HG03457 (cell line): ENCODE results near the gene CYREN.

Source experiments
- ATAC-seq: cut with Tn5 transposase; IDR thresholded peaks from one replicate; pipeline ENCODE4 v1.9.1; 2021; ENCODE audit warnings: moderate number of reproducible peaks; ENCODE audit not compliant: unreplicated experiment

The CYREN gene

DNA sequence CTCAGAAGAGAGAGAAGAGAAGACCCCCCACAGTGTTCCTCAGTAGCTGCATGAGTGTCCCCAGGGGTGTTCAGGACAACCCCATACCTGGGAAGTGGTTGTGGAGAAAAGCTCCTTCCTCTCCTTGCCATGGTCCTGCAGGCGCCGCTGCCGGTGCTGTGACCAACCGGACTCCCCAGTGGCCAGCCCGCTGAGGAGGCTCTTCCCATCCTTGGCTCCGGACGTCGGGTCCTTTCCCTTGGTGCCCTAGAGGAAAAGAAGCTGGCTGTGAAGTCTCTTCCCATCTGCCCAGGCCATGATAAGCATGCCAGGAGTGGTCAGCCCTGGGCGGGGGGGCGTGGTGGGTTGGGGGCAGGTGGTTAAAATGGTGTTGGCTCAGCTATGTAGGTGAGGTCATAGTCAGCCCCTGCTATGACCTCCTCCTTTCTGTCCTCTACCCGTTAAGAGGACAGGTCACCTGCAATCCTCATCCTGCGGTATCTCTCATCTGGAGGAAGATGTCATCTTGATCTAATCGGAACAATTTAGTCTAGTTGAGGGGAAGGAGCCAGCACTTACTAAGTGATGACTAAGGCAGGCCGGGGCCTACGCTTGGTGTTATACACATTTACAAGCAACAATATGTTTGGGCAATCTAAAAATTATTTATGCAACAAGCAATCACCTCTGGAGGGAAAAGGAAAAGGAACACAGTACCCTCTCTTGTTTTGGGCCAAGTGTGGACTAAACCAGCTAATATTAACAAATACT lies 27.6 kb upstream of the CYREN start:
- no peak for ATAC-seq

DNA sequence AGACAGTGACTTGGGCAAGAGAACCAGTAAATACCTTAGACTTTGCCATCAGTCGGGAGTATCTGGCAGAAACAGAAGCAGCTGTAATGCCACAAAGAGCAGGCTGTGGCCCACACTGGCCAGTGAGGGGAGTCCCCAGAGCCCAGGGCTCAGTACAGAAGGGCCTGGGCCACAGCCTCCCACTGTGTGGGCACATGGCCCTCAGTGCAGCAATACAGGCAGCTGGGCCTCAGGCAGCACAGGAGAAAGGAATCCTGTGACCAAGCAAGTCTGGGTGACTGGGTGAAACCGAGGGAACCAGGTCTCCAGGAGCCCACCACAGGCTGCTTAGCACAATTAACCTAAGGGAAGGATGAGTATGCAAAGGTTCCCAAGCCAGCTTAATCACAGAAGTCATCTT lies 26.8 kb upstream of the CYREN start:
- ATAC-seq: no peak

DNA sequence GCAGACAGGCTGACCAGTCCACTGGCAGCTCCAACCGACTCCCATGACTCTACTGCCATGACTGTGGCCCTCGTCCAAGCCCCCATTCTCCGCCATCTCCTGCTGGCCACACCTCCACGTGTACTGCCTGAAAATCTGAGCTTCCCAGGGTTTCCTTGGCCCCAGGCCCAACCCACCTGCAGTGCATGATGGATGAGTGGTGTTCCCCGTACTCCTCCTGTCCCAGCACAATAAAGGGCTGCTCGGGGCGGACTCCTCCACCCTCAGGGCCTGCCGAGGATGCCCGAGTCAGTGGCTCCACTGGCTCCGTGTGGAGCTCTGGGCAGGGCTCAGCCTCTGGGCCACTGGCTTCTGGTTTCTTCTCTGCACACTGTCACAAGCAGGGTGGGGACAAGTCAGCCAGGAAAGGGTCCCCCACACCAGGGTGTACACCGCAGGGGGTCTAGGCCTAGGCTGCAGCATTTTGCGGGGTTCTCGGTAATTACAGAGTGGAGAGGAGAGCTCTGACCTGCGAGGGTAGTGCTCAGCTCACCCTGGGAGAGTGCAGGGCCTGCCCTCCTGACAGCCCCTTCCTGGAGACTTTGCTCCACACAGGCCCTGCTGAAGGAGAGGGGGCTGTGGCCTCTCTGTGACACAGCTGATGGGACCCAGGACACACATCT lies 25.6 kb upstream of the CYREN start:
- ATAC-seq: no peak

GRCh38 chr7:135195156-135195555 lies 24.6 kb upstream of the CYREN start:
- ATAC-seq: no peak

GRCh38 chr7:135194494-135195095 lies 24.1 kb upstream of the CYREN start:
- ATAC-seq: no peak

- no peak for ATAC-seq
These were observed 23.1 kb upstream of the CYREN start for GRCh38 chr7:135193615-135194081.

GRCh38 chr7:135192914-135193536 lies 22.5 kb upstream of the CYREN start:
- ATAC-seq: no peak

GRCh38 chr7:135190703-135191102 lies 20.2 kb upstream of the CYREN start:
- ATAC-seq: no peak

GRCh38 chr7:135189961-135190360 lies 19.5 kb upstream of the CYREN start:
- no peak for ATAC-seq

DNA sequence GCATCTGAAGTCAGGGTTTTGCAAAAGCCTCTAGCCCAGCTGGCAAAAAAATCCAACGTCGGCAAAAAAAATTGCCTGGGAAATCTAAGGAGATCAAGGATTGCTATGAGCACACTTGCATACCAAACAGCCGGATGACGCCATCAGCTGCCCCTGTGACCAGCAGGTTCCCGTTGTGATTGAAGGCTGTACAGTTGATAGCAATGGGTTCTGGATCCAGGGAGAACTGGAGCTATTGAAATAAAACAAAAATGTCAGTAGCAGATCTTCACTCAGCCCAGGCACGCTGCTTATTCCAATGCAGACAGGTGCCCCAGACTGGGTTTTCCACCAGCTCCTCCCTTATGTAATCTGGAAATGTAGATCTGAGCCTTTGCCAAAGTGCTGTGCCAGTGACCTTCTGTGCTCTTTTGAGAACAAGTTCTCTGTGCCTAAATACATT lies 18.7 kb upstream of the CYREN start:
- ATAC-seq: no peak

- ATAC-seq: no peak
These were observed 17.9 kb upstream of the CYREN start for GRCh38 chr7:135188298-135188984.

DNA sequence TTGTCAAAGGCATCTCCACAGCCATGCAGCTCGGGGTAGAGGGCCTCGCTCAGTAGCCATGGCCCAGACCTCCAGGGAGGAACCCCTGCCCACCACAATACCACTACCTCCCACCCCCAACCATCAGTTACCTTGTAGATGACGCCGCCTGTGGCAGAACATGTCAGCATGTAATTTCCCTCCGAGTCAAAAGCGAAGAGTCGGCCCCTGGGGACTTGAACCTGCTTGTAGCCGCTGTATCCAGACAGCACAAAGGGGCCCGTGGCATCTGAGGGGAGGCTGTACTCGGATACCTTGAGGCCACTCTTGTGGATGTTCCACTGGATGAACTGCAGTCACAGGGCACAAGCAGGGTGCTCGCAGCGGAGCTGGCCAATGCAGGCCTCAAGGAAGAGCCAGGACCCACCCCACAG lies 16.3 kb upstream of the CYREN start:
- peak; percentile 66 for ATAC-seq

- ATAC-seq: no peak
These were observed 15.7 kb upstream of the CYREN start for GRCh38 chr7:135186261-135186540.

DNA sequence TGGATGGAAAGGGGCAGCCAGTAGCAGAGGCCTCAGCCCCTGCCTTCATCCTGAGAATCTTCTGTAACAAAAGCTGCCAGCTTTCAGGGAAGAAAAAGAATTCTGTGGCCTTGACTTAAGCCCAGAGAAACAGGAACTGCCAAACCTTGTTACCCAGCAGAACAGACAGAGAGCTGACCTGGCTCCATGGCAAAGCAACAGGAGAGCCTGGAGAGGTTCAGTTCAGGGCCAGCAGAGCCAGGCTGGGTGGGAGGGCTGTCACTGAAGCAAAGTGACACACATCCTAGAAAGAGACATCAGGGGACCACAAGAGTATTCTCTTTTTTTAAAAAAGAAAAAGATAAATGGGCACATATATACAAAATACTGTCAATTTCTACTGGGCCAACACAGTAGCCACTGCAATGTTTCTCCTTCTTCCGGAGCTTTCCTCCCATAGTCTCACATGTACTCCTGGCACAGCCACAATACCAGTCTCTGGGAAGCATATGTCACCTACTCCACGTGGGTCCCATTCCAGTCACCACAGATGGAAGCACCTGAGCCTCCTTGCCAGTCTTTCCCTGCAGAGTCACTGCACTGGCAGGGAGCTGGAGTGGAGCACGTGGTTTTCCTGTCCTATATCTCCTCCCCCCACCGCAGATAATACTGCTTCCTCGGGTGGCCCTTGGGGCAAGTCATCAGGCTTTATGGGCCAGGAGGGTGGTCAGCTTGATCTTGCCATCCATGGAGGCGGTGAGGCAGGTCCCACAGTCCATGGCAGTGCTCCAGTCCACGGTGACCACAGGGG lies 15.2 kb upstream of the CYREN start:
- no peak for ATAC-seq

GRCh38 chr7:135184254-135184841 lies 13.8 kb upstream of the CYREN start:
- no peak for ATAC-seq

DNA sequence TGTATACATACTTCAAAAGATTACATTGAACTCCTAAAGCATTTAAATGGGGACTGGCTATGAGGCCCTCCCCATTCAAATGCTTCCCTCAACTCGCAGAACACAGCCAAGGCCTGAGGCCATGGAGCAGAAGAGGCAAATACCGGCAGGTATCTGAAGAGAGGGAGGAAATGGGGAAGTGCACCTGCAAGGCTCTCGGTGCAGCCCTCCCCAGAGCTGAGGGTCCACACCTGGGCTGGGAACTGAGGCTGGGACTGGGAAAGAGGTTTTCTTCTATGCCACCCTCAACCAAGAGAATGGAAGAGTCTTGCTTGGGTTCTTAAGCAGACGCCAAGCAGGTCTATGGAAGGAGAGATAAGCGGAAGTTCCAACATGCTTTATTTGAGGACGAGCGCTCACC lies 13.0 kb upstream of the CYREN start:
- no peak for ATAC-seq

GRCh38 chr7:135181929-135182678 lies 11.6 kb upstream of the CYREN start:
- ATAC-seq: no peak

- ATAC-seq: no peak
These were observed 10.9 kb upstream of the CYREN start for GRCh38 chr7:135181261-135181928.

DNA sequence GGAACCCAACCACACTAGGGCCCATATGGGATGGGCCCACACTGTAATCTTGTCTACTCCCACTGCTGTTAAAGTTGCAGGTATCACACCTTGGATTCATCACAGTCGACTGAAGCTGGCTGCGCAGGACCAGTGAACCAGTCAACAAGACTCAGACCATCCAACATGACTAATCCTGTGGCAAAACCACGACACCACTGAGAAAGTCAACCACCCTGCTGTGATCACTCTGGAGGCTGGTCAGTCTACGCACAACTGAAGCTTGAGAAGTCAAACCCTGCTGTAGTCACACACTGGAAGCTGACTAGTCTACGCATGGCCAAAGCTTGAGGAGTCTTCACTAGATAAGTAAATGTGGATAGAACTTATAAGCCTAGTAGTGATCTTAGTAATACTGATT lies 9.6 kb upstream of the CYREN start:
- ATAC-seq: no peak
